HG03039 (cell line): Measurements from ENCODE around the gene CD80.
A peak's percentile ranks its signal among the peaks of the same experiment; 100 is the strongest.
"Not testable (repeated sequence)": the region's sequence is repeated elsewhere in the genome, so short reads cannot be mapped to it uniquely, and the experiment has no call there.

Experiments used
- ATAC-seq: cut with Tn5 transposase; IDR thresholded peaks from one replicate; pipeline ENCODE4 v1.9.1; 2021; ENCODE audit warnings: mild to moderate bottlenecking, moderate library complexity; ENCODE audit not compliant: unreplicated experiment

Gene CD80

GRCh38 chr3:119559441-119559963 is at the start of gene CD80:
Gene CD80, minus strand, starts transcription at chr3:119559614. Its CDS starts 1,886 bp downstream, at chr3:119557728.
- peak; percentile 46 for ATAC-seq

GRCh38 chr3:119608405-119609000 is 49.1 kb upstream of the CD80 start:
- no peak for ATAC-seq

GRCh38 chr3:119604878-119605277 is 45.5 kb upstream of the CD80 start:
- ATAC-seq, result no peak

- no peak for ATAC-seq
Measured at GRCh38 chr3:119602676-119603075, 43.3 kb upstream of the CD80 start.

GRCh38 chr3:119601154-119601553 is 41.7 kb upstream of the CD80 start:
- no peak for ATAC-seq

GRCh38 chr3:119600732-119601131 is 41.3 kb upstream of the CD80 start:
- ATAC-seq, result peak; percentile 53

- no peak for ATAC-seq
Measured at GRCh38 chr3:119599558-119600174, 40.3 kb upstream of the CD80 start.

GRCh38 chr3:119598410-119599098 is 39.1 kb upstream of the CD80 start:
- ATAC-seq, result peak; percentile 39

- ATAC-seq, result no peak
Measured at GRCh38 chr3:119597548-119598288, 38.3 kb upstream of the CD80 start, which contains the start of gene PLA1A. Gene PLA1A, plus strand, starts transcription at chr3:119597885. Its CDS starts 29 bp downstream, at chr3:119597914.

- ATAC-seq, result no peak
Measured at GRCh38 chr3:119596398-119596797, 37.0 kb upstream of the CD80 start.

- ATAC-seq, result no peak
Measured at GRCh38 chr3:119595639-119596334, 36.4 kb upstream of the CD80 start.

- not testable (repeated sequence) for ATAC-seq
Measured at GRCh38 chr3:119594929-119595328, 35.5 kb upstream of the CD80 start.

GRCh38 chr3:119594066-119594465 is 34.7 kb upstream of the CD80 start:
- no peak for ATAC-seq

- ATAC-seq, result no peak
Measured at GRCh38 chr3:119592861-119593260, 33.4 kb upstream of the CD80 start.

- ATAC-seq, result no peak
Measured at GRCh38 chr3:119590706-119591105, 31.3 kb upstream of the CD80 start.

- no peak for ATAC-seq
Measured at GRCh38 chr3:119589102-119589773, 29.8 kb upstream of the CD80 start.

GRCh38 chr3:119588112-119588511 is 28.7 kb upstream of the CD80 start:
- no peak for ATAC-seq

GRCh38 chr3:119586733-119587172 is 27.3 kb upstream of the CD80 start:
- no peak for ATAC-seq

GRCh38 chr3:119585856-119586570 is 26.6 kb upstream of the CD80 start:
- no peak for ATAC-seq
